Stimulated activated CD8-positive, alpha-beta memory T cell treated with anti-CD3 and anti-CD28 coated beads, Interleukin-7, amount 100 ng/mL, for 48 hours (primary cell): ENCODE results near the gene ACOX3.
"Not testable (repeated sequence)": the region's sequence is repeated elsewhere in the genome, so short reads cannot be mapped to it uniquely, and the experiment has no call there.

ENCODE experiments used
- DNase-seq, 2 donors: peaks; one replicate each; pipeline ENCODE4 v3.0.0-alpha.2; 2020; ENCODE audit warnings: low read depth in 1 of 2; ENCODE audit errors: extremely low read depth in 1 of 2

Gene ACOX3

DNA sequence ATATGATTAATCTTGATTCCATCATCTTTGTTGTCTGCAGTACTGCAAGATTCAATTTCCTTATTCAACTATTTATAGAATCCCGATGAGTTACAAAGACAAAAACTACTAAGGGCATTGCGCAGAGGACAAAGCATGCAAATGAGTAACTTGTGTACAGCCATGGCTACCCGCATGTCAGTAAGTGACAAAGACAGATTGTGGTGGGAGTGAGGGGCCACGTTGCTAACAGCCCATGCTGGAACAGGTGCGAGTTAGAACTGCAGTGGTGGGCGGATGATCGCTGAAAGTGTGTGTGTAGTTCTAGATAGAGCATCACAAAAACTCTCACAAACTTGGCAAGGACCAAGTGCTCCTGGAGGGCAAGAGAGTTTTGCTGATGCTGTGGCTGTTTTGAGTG lies 49.5 kb downstream of the ACOX3 start:
- DNase-seq: no peak

DNA sequence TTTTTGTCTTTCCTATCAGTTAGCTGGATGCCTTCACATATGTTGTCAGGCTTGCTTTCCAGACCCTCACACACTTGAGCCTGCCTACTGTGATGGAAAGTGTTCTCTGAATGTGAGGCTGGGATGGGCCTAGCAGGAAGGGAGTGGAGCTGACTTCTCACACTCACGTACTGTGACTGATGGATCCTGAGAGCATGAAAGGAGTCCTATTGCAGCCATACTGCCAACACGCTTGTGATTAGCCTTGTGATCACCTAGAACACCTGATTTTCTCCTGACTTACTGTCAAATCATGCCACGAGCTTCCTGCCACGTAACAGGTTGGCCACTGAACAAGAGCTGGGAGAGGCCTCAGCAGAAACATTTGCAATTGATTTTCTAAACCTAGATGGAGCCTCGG lies 49.9 kb downstream of the ACOX3 start:
- no peak for DNase-seq

DNA sequence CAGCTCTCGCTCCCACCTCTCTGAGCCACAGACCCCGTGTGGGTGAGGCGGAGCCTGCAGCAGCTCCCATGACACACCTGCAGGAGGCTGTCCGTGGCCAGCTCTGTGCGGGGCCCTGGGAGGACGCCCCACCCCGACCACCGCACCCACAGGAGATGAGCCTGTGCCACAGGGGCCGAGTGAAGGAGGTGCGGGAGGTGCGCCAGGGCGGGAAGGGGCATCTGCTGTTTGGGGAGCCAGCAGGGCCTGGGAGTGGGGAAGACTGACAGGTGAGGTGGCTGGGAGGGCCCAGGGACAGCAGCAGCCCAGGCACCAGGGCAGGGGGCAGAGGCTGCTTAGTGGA lies 52.0 kb downstream of the ACOX3 start:
- no peak for DNase-seq

DNA sequence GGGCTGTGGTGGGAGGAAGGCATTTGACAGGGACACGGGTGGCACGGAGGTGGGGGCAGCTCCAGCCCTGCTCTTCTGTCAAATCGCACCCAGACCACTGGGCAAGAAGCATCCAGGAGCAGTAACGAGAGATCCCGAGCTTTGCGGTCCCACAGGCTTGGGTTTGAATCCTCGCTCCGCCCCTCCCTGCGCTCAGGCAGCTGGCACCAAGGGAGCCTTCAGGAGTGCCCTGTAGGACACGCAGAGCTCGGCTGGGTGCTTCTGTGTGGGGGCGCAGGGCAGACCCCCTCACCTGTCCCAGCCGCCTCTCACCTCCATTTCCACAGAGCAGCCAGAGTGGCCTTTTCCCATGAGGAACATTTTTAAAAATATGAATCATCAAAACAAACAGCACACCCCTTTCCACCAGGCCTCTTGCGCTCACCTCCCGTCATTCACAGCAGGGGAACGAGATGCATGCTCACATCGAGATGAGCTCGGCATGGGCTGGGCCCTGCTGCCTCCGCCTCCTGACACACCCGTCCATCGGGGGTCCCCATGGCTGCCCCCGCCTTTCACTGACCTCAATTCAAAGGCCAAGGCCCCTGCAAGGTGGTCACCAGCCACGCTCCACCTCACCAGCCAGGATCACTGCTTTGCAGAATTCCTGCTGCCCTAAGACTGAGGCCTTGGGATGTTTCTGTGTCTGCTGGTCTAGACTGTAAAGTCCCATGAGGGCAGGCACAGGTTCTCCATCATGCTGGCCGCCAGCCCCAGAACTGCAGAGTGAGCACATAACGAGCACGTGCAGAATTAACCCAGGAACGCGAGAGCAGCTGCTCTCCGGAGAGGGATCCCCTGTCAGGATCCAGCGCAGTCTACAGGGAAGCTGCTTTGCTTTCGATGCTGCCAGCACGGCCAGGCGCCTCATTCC lies 52.7 kb downstream of the ACOX3 start:
- DNase-seq: no peak

DNA sequence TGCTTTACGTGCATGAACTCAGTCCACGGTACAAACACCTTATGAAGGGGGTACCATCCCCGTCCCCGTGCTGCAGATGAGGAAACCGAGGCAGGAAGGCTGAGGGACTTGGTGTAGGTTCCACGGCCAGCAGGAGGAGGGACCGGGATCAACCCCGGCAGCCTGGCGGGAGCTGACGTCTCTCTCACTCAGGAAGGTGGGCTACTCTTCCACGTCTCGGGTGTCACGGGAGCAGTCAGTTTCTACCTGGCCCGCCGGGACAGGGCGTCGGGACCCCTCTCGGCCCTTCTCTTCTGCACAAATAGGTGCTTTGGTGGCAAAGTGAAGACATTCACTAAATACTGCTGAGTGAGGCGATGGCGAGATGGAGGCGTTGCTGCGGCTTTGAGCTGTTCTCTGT lies 53.3 kb downstream of the ACOX3 start:
- no peak for DNase-seq

DNA sequence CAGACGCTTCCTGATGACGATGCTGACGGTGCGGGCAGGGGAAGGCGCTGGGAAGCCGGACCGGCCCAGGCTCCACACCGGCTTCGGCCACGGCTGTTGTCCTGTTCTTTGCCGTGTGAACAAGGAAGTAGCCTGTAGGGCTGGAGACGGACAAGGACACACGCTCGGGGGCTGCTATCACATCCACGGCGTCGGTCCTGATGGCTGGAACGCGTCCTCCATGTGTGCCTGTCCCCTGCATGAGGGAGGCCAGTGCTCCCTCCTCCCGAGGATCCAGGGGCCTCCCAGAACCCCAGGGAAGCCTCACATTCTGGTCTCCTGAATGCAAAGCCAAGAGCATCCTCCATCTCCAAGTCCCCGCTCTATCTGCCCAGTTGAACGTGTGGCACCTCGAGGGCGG lies 53.8 kb downstream of the ACOX3 start:
- no peak for DNase-seq

DNA sequence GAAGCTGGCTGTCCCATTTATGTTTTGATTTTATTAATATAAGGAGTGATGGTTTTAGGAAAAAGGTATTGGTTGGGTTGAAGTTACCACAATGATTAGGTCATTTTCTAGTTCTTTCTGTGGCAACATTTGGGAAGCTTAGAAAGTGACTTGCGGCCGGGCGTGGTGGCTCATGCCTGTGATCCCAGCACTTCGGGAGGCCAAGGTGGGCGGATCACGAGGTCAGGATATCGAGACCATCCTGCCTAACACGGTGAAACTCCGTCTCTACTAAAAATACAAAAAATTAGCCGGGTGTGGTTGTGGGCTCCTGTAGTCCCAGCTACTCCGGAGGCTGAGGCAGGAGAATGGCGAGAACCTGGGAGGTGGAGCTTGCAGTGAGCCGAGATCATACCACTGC lies 54.4 kb downstream of the ACOX3 start:
- DNase-seq: not testable (repeated sequence)

DNA sequence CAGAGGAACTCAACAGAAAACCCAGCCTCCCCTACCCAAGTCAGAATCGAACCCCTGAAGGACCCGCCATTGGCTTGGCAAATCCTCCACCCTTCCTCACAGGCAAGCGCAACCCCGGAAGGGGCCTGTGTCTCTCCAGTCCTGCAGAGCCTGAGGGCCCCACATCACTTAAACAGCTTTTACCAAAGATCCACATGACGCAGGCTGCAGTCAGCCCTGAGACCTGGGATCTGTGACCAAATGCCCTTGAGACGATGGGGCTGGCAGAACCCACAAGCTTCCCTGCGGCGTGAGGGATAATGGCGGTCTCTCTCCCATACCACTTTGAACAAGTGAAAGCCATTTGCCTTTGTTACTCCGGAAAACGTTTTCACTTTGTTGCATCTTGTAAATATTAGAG lies 54.9 kb downstream of the ACOX3 start:
- DNase-seq: no peak

DNA sequence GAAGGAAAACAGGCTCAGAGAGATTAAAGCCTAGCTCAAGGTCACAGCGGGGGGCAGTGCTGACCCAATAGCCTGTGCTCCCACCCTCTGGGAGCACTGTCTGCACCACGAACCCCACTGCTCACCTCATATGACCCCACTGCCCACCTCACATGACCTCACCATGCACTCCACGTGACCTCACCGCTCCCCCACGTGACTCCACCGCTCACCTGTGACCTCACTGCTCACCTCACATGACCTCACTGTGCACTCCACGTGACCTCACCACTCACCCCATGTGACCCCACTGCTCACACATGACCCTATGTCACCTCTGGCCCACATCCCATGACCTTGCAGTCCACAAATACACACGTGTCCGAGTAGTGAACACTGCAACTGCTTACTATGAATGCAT lies 55.4 kb downstream of the ACOX3 start:
- DNase-seq: no peak

DNA sequence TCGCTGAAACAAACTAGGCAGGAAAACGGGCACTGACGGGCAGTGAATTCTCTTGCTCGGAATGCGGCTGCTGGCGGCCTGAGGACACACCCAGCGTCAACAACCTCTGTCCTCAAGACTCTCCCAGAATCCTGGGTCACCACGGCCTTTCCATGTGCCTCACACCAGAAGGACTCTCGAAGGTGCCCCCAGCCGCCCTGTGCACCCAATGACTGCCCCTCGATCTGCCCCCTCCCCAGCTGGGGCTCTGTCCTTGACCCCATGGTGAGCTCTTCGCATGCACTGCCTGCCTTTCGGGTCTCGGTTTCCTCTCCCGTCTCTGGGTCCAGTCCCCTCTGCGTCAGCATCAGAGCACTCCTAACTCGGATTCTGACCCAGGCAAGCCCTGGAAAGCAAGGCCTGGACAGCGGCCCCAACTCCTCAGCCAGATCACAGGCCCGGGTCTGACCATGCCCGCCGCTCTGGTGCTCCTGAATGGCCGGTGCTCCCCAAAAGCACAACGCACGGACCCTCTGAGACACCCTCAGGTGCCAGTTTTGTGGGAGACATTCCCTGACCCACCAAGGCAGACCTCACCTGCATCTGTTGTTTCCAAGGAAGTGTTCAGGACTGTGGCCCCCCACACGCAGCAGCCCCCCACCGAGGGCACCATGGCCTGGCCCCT lies 56.0 kb downstream of the ACOX3 start:
- no peak for DNase-seq

DNA sequence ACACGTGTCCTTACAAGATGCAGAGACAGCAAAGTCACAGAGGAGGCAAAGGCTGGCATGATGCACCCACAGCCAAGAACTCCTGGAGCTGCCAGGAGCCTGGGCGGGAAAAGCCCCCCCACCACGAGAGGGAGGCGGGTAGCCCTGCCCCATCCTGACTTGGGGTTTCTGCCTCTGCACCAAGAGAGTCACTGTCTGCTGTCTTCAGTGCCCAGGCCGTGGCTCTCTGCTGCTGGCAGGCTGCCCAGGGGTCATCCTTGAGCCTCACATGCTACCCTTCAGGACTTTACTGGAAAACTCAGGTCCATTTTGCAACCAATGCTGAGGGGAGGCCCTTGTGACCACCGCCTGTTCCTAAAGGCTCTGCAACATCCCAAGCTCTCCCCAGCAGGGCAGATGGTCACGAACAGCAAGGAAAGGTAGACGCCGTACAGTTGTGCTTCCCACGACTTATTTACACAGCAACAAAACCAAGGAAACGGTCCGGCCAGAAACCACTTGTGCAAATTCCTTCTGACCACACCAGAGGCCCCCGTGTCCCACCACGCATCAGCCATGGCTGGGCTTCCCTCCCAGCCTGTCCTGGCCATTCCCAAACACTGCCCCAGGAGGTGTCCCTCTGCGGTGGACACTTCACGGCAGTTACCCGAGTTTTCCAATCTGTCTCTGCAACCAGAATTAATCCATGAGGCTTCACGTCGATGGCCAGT lies 56.9 kb downstream of the ACOX3 start:
- no peak for DNase-seq

DNA sequence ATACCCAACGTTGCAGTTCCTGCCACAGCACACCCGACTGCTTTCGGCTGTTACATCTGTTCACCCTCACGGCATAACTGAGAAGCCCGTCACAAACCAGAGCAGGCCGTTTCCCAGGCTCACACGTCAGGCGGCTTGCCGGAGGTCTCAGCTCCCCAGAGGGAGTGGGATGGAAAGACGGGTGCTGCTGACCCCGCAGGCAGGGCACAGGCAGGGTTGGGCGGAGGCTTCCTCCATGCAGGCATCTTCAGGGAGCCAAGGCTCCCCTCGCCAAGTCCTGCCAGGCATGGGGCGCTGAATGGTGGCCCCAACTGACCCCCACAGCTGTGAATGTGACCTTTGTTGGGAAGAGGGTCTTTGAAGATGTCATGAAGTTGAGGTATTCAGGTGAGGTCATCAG lies 57.5 kb downstream of the ACOX3 start:
- no peak for DNase-seq

DNA sequence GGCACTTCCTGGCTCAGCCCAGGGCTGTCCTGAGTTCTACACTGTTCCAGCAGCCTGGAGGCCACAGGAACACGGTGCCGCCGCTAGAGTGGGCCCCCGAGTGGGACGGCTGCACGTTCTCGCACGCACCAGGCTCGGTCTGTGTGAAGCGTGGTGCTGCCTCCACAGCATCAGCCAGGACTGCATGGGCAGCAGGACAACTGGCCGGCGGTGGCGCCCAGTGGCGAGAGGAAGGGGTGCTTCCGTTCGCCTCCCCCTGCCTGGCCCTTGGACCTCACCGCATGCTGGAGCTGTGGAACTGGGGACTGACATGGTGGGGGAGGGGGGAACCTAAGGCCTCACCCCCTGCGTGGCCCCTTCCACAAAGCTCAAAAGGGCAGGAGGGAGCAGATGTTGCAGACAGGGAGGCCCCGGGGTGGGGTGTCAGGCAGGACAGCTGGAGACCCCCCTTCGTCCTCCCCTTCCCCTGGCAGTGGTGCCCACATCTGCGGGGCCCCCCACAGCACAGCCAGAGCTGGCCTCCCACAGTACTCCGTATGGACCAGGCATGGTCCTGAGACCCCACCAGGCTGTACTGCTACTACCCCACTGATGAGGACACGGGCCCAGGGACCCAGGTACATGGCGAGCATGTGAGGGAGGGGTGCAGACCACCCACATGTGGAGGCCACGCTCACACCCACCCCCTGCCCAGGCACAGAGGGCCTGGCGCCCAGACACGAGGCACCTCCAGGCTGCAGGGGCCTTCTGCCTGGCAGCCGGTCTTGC lies 58.5 kb downstream of the ACOX3 start:
- DNase-seq: no peak

DNA sequence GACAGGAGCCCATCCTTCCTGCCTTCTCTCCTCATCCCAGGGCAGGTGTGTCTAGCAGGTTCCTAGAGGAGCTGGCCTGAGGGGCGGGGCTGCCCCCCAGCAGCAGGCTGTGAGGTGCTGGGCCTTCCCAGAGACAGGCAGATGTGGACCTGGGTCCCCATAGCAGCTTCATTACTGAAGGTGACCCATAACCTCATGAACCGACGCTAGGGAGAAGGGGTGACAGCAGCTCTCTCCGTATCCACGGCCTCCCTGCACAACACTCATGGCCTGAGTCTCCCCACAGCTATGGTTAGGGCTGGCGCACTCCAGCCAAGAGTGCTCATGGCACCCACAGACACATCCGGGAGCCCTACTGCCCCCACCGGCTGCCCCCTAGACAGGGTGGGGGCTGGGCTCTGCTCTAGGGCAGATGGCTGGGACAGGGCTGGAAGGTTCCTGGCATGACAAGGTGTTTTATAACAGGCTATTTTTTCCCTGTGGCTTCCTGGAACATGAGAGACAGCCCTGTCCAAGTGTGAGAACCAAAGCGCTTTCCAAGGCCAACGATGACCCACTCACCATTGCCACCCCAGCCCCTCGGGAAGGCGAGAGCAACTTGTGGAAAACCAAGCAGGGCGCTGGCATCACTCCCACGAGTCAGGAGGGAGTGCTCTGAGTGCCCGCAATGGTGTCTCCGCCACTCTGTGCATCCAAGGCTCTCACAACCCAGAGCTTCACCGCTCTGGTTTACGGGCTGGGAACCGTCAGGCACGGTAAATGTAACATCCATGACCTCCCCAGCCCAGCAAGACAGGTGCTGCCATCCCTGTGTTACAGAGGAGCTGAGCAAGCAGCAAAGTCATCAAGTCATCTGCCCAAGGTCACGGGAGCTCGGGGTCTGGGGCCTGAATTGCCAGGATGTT lies 59.8 kb downstream of the ACOX3 start:
- DNase-seq: no peak

DNA sequence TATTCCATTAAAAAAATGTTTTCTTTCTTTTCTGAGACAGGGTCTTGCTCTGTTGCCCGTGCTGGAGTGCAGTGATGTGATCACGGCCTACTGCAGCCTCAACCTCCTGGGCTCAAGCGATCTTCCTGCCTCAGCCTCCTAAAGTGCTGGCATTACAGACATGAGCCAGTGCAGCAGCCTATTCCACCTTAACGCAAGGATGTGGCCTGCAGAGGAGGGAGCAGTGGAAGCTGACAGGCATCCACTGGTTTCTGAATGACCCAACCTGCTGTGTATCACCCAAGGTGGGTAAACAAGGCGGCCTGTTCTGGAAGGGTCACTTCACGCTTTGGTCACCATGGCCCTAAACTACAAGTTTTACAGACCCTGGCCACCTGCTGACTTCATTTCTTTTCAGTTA lies 60.8 kb downstream of the ACOX3 start:
- no peak for DNase-seq

DNA sequence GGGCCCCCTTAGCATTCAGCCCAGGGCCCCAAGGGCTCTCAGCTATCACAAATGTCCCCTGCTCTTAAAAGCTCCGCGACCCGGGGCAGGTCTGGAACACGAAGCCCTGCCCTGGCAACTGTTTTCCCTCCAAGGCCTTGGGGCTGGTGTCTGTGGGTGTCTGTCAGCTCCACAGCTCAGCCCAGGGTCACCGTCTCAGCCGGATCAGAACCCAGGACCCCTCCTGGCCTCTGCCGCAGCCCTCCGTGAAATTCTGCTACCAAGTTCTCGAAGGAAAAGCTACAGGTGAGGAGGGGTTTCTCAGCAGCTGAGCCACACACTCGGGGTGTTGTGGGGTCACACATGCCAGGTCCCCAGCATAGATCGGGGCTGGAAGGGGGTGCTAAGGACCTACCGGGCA lies 61.2 kb downstream of the ACOX3 start:
- DNase-seq: no peak

DNA sequence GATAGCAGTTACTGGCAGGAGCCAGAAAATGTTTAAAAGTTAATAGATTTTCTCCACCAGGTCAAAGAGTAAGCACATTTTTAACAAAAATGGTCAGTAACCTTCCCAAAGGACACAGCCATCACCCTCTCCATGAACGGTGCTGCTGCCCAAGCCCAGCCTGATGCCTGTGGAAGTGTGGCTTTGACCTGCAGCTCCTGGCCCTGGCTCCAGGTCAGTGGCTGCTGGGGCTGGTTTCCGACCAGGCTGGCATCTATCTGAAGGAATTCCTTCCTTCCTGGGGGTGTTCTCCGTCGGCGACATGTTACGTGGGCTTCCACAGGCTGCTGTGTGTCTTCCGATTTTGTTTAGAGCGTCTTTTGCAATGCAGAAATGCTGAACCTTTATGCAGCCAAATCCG lies 61.7 kb downstream of the ACOX3 start:
- DNase-seq: no peak

DNA sequence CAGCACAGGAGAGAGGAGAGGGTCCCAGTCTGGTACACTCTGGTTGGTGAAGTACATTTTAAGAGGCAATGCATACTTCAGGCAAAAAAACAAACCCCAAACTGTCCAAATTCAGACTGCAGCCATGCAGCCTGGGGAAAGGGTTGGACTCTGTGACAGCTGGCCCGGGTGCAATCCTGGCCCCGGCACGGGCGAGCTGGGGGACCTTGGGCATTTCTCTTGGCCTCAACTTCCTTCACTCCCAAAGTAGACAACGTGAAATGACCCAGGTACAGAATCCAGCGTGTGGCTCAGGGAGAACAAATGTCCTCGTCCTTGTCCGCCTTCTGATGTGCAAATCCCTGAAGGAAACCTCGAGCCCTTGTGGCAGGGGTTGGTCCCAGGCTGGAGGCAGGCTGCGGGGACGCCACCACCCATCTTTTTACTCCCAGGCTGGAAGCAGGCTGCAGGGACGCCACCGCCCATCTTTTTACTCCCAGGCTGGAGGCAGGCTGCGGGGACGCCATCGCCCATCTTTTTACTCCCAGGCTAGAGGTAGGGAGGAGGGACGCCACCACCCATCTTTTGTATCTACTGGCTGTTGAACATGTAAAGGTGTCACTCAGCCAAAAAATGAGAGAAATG lies 62.3 kb downstream of the ACOX3 start:
- no peak for DNase-seq
